GM21786 (cell line): ENCODE data around the gene KCNIP4.

Source experiments
- ATAC-seq: cut with Tn5 transposase; IDR thresholded peaks from one replicate; pipeline ENCODE4 v1.9.1; 2021; ENCODE audit not compliant: unreplicated experiment

KCNIP4 gene

DNA sequence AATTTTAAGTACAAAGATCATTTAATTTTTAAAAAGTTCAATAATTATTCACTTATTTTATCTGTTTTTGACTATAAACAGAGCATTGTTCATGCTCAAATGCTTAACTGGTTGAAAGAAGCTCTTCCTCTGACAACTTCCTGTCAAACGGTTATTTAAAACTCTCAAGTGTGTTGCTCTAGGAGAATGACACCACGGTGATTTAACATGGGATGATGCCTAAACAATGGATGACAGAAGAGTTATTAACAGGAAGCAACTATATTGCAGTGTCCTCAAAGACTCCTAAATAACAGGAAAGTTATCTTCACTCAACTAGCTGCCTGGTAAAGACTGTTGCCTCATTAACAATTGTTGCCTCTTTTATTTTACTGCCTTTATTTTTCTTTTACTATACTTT lies 738.7 kb downstream of the KCNIP4 start:
- ATAC-seq = no peak

DNA sequence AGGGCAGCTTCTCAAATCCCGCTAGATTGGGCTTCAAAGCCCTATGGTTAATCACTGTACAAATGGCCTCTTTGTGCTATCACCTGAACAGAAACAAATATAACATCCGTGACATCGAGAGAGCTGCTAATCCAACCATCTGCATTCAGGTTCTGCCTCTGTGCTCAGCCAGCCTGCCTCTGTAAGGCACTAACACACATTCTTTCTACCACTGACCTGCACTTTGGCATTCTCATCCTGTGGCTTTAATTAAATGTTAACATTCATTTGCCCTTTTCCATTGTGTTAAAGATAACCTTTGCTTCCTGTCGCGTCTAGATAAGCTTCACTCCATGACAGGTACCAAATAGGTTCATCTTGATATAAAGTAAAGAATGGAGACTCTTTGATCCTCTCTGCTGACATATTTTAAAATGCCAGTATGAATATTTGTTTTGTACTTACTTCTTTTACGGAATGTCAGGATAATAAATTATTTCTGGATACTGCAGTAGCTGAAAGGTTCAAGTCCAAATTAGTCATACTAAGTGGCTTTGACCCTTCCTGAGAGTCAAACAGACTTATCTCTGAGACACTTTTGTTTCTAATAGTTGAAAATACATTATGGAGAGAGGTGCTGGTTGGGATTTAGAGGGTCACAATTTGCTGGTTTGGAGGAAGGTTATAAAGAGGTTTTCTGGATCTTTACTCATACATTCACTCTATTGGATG lies 742.6 kb downstream of the KCNIP4 start:
- ATAC-seq = no peak

GRCh38 chr4:21203416-21203815 lies 745.2 kb downstream of the KCNIP4 start:
- no peak for ATAC-seq

DNA sequence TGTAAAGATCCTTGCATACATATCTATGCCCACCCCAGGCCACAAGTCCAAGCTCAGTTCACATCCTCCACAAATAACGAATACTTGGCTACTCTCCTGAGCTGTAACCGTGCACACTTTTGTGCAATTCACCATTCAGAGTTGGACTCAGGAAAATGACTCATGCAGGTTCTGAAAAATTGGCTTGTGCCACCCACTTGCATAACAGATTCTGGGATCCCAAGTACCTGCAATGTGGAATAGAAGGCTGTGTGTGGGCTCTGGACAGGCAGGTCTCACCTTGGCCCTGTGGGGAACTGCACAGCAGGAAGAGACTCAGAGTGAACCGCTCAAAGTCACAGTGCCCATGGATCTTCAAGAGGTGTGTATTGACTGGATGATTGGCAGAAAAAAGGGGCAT lies 745.6 kb downstream of the KCNIP4 start:
- ATAC-seq = no peak

GRCh38 chr4:21198683-21199082 lies 749.9 kb downstream of the KCNIP4 start:
- ATAC-seq = no peak

GRCh38 chr4:21195682-21196081 lies 752.9 kb downstream of the KCNIP4 start:
- no peak for ATAC-seq

DNA sequence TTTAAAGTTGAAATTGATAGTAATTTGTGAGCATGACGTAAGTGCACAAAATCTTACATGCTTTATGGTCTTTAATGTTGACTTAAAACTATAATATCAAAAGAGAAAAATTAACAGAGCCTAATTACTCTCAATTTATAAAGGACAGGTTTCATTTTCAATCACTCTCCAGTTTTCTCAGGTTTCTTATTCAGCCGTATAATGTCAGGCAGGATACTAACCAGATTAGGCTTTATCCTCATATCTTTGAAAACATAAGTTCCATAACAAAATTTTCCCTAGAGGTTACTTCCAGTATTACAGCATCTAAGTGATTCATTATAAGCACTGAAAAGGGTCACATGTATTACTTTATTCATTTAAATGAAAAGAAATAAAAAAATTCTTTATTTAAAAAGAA lies 756.2 kb downstream of the KCNIP4 start:
- no peak for ATAC-seq

DNA sequence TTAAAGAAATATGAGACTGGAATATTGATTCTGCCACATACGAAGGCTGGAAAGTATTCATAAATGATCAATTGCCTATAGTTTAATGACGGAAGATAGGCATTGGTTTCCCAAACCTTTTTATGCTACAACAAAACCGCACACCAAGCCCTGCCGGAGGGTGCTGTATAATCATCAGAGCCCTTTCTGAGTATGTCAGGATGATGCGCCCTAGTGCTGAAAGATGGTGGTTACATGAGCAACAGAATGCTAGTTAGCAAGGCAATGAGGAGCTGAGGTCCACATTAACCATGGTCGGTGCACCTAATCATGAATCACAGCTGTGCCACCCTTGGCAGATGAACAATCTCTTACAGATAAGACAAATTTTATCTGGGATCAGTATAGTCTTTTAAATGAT lies 757.3 kb downstream of the KCNIP4 start:
- no peak for ATAC-seq

DNA sequence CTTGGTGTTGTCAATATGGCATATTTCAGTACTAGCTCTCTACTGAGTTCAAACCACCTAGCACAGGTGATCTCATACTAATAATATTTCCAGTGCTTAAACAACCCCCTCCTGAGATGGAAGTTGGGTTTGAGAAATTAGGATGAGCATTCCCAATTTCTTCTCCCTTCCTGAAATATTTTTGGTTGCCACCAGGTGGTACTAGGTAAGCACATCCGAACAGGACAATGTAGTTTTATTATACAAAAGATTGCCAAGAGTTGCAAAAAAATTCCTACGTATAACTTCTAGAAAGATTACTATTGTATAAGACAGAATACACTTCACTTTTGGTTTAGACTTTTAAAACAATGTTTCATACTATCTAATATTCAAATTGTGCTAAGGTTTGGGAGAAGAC lies 763.8 kb downstream of the KCNIP4 start:
- ATAC-seq = no peak

- no peak for ATAC-seq
Observed at GRCh38 chr4:21181716-21182115, 766.9 kb downstream of the KCNIP4 start.

DNA sequence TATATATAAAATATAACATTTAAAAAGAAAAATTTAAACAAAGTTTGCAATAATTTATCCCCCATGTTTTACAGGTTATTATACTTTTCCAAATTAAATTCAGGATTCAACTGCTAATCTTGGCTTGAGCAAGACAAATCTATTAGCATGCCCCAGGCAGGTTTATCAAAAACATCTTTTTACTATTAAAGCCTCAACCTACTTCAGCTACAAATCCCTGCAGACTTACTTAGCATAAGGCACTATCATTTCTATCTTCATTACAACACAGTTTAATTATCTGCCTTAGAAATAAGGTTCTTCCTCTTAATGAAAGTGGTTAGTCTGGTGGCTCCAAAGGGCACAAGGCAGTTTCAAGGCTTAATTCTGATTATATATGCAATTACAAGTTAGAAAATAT lies 770.7 kb downstream of the KCNIP4 start:
- ATAC-seq = no peak

- ATAC-seq = no peak
Observed at GRCh38 chr4:21177092-21177491, 771.5 kb downstream of the KCNIP4 start.

- no peak for ATAC-seq
Observed at GRCh38 chr4:21167711-21168110, 780.9 kb downstream of the KCNIP4 start.

DNA sequence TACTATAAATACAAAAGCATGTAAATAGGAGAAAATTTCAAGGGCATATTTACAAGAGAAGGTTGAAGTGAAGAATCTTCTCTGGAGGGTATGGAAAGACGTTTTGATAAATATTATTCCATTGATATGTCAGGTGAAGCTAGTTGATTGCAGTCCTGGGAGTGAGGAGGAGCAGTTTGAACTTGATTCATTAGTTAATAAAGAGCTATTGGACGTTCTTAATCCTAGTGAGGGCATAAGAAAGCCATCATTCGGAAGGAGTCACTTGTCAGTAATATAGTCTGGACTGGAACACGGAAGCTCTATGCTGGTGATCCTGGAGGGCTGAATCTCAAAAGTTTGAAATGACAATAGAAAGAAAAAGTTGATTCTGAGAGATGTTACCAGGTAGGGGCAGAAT lies 793.2 kb downstream of the KCNIP4 start:
- no peak for ATAC-seq

- no peak for ATAC-seq
Observed at GRCh38 chr4:21139327-21139726, 809.2 kb downstream of the KCNIP4 start.

DNA sequence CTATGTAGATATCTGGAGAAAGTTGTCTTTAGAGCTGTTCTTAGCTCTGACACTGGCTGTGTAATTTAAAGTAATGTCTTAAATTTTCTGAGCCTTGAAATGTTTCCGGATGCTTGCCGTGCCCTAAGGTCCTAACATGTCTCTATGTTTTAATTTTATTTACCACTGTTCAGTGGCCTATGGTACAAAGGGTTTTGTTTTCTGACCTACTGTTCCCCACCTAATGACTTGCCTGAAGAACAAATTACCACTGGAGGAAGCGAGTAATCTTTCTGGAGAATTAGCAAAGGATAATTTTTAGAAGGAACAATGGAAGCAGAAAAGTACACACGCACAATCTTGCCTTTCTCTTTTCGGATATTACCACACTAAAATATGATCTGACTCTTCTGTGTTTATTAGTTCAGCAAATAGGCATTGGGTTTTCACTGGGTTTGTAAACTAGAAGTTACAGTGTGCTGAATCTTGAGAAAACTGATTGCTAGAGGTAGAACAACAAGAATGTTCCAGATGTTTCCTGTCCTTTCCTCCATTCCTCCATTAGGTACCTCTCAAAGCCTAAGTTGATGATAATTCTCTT lies 812.4 kb downstream of the KCNIP4 start:
- no peak for ATAC-seq

GRCh38 chr4:21134994-21135393 lies 813.6 kb downstream of the KCNIP4 start:
- ATAC-seq = no peak

DNA sequence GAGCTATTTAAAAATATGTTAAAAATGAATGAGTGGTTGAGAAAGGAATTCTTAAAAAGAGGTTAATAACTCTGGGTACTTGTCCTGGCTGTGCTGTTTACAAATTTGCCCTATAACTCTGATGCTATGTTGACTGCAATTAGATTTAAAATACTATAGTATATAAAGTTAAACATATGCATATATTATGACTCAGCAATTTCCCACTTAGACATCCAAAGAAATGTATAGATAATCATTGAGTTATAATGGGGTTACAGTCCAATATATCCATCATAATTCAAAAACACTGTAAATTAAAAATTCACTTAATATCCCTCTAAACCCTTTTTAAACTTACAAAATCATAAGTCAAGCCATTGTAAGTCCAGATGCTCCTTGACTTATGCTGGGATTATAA lies 818.0 kb downstream of the KCNIP4 start:
- no peak for ATAC-seq

DNA sequence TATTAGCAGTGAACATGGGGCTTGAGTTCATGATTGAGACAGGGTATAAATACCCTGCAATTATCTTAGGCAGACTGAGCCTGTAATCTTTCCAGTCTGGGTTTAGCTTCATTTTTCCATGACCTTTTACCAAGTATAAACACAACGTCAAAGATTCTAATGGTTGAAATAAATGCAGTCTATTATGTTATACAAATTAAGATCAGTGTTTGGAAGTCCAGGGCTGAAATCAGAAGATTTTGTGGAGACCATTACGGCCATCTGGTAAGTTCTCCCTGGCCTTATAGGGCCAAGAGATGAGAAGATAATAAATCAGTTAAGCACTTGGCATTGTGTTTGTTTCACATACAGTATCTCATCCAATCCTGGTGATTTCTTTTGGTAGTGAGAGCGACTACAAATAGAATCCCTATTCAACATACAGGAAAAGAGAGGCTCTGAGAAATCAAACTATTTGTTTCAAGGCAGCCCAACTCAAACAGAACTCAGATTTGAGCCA lies 822.5 kb downstream of the KCNIP4 start:
- ATAC-seq = no peak

DNA sequence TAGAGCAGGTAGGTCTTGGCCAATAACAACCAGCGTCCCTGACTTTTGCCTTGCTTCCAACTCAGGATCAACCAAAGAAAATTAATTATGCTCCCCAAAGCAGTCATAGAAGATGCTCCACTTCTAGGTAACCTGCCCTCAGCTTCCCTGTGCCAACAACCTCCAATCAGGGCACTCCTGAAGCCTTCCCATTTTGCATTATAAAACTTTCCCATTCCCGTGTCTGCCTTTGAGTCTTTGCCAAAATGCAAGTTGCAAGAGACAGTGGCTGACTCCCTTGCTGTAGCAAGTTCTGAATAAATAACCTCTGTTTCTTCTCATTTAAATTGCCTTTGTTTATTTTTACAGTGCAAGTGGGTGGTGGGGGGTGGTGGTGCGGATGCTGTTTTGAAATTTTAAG lies 830.3 kb downstream of the KCNIP4 start:
- ATAC-seq = no peak

GRCh38 chr4:21117541-21118180 lies 830.9 kb downstream of the KCNIP4 start:
- no peak for ATAC-seq

GRCh38 chr4:21113496-21114223 lies 834.9 kb downstream of the KCNIP4 start:
- ATAC-seq = no peak
